KMS-11 (cell line): ENCODE data around the gene CADPS2.

Source experiments
- H2AFZ ChIP-seq: fragments of 200-600 bp; sonication (generic); 2 replicates; pipeline ENCODE4 v1.6.1; 2016; ENCODE audit warnings: antibody characterized with exemption, mixed run types, low read depth
- H3K27ac ChIP-seq: fragments of 200-600 bp; sonication (generic); 2 replicates; pipeline ENCODE4 v1.6.1; 2016; ENCODE audit warnings: mild to moderate bottlenecking, mixed run types
- H3K27me3 ChIP-seq: fragments of 200-600 bp; sonication (generic); 2 replicates; pipeline ENCODE4 v1.6.1; 2017; ENCODE audit warnings: mild to moderate bottlenecking, low read depth, mixed run types, moderate library complexity; ENCODE audit not compliant: insufficient read depth
- H3K36me3 ChIP-seq: fragments of 200-600 bp; sonication (generic); 2 replicates; pipeline ENCODE4 v1.6.1; 2017; ENCODE audit warnings: mild to moderate bottlenecking, mixed run types; ENCODE audit not compliant: insufficient read depth
- H3K4me1 ChIP-seq: fragments of 200-600 bp; sonication (generic); 2 replicates; pipeline ENCODE4 v1.6.1; 2016; ENCODE audit warnings: mild to moderate bottlenecking, low read depth, mixed run types; ENCODE audit not compliant: poor library complexity, severe bottlenecking
- H3K4me2 ChIP-seq: fragments of 200-600 bp; sonication (generic); 2 replicates; pipeline ENCODE4 v1.7.0; 2016; ENCODE audit warnings: mild to moderate bottlenecking, mixed run types
- H3K4me3 ChIP-seq: fragments of 200-600 bp; sonication (generic); IDR thresholded peaks from 2 replicates; pipeline ENCODE4 v1.6.1; 2017; ENCODE audit warnings: low read depth, low read length, mixed read lengths; ENCODE audit not compliant: insufficient read depth
- H3K79me2 ChIP-seq: fragments of 200-600 bp; sonication (generic); 2 replicates; pipeline ENCODE4 v1.6.1; 2016; ENCODE audit warnings: low read depth, mixed run types; ENCODE audit not compliant: insufficient read depth
- H3K9ac ChIP-seq: fragments of 200-600 bp; sonication (generic); 2 replicates; pipeline ENCODE4 v1.6.1; 2016; ENCODE audit warnings: mild to moderate bottlenecking, mixed run types
- H4K20me1 ChIP-seq: fragments of 200-600 bp; sonication (generic); 2 replicates; pipeline ENCODE4 v1.6.1; 2016; ENCODE audit warnings: mild to moderate bottlenecking, mixed run types; ENCODE audit not compliant: insufficient read depth
- TF ChIP-seq, protein P1 (sequence below): fragments of 200-600 bp; sonication (generic); conservative IDR thresholded peaks from 2 replicates; pipeline ENCODE4 v1.6.1; 2017; ENCODE audit warnings: low read depth, mild to moderate bottlenecking, antibody characterized with exemption, low read length, moderate library complexity, mixed read lengths

Gene CADPS2

DNA sequence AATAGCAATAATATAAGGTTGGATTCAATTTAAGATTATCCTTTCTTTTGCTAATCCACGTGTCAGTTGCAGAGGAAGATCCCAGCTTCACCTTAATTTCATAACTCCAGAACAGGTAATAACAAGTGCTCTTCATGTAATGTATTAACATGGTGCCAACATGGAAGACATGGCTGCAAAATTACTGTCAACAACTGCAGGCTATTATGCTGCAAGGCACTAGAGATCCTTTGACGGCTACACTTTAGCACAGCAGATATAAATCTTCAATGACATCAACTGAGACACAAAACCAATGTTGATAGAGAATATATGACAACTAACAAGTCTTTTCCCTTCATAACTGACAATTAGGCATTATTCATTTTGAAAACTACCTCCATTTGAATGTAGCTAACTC, 283.5 kb downstream of the CADPS2 start:
- Histone ChIP-seq H3K27ac (no peak overlapping the region), H3K4me1 (no peaks in the 10 kb centered on the region), H2AFZ (no peak overlapping the region), H3K9ac (no peak overlapping the region), H3K4me2 (no peak overlapping the region), H3K4me3 (no peak overlapping the region), H3K36me3 (no peaks in the 10 kb centered on the region), H3K27me3 (no peaks in the 10 kb centered on the region), H4K20me1 (no peaks in the 10 kb centered on the region), H3K79me2 (no peaks in the 10 kb centered on the region)
- TF ChIP-seq, protein P1, sequence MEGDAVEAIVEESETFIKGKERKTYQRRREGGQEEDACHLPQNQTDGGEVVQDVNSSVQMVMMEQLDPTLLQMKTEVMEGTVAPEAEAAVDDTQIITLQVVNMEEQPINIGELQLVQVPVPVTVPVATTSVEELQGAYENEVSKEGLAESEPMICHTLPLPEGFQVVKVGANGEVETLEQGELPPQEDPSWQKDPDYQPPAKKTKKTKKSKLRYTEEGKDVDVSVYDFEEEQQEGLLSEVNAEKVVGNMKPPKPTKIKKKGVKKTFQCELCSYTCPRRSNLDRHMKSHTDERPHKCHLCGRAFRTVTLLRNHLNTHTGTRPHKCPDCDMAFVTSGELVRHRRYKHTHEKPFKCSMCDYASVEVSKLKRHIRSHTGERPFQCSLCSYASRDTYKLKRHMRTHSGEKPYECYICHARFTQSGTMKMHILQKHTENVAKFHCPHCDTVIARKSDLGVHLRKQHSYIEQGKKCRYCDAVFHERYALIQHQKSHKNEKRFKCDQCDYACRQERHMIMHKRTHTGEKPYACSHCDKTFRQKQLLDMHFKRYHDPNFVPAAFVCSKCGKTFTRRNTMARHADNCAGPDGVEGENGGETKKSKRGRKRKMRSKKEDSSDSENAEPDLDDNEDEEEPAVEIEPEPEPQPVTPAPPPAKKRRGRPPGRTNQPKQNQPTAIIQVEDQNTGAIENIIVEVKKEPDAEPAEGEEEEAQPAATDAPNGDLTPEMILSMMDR, result no peak

DNA sequence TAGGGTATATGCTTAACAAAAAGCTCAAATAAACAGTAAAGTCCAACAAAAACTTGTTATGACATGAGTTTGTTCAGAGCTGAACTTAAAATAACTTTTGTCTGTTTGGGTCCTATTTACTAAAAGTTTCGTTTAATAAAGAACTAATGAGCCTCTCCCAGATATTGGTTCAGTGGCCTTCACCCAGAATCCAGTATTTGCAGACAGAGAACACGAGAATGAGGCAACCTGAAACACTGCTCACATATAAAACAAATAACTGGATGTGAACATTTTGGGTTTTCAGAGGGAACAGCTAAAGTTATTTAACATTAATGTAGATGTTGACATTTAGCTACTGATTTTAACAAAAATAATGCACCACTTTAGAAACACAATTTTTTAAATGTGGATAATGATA, 285.6 kb downstream of the CADPS2 start:
- Histone ChIP-seq H3K27me3 (no peaks in the 10 kb centered on the region), H3K4me2 (no peak overlapping the region), H3K4me1 (no peaks in the 10 kb centered on the region), H3K4me3 (no peak overlapping the region), H2AFZ (no peak overlapping the region), H4K20me1 (no peaks in the 10 kb centered on the region), H3K9ac (no peak overlapping the region), H3K27ac (no peak overlapping the region), H3K36me3 (no peaks in the 10 kb centered on the region), H3K79me2 (no peaks in the 10 kb centered on the region)
- TF ChIP-seq, protein P1, result no peak

DNA sequence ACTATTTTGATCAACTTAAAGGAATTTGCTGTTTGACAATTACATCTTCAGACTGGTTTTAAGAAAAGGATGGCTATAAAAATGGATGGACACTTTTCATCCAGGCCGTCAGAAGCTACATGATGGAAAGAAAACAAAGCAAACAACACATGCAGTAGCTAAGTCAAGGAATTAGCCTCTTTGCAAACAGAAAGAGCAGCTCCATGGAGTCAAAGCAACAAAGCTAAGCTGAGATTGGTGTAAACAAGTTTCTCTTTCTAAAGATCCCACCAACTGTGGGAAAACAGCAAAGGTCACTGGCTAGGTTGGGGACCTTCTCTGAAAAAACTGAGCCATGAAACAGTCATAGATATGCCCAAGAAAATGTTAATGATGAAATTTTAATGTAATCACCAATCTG, 286.2 kb downstream of the CADPS2 start:
- H3K4me1 ChIP-seq, result no peaks in the 10 kb centered on the region
- no peak overlapping the region for H3K4me2 ChIP-seq
- H3K9ac ChIP-seq, result no peak overlapping the region
- no peak overlapping the region for H3K4me3 ChIP-seq
- H3K27me3 ChIP-seq, result no peaks in the 10 kb centered on the region
- no peaks in the 10 kb centered on the region for H3K79me2 ChIP-seq
- no peaks in the 10 kb centered on the region for H4K20me1 ChIP-seq
- H3K36me3 ChIP-seq, result no peaks in the 10 kb centered on the region
- H2AFZ ChIP-seq, result no peak overlapping the region
- TF ChIP-seq, protein P1, result no peak
- H3K27ac ChIP-seq, result no peak overlapping the region

DNA sequence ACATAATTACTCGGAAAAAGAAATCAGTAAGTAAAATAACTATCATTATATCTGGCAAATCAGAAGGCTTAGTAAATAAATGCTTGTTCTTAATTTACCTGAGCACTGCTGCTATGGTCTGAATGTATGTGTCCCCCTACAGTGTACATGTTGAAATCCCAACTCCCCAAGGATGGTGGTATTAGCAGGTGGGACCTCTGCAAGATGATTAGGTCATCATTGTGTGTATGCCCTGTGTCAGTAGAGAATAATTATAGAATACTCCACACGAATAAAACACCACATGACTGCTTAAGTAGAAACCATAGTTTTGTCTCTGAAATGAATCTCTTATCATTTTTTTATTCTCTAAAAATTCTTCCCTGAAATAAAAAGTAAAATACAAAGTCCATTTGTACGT, 289.0 kb downstream of the CADPS2 start:
- Histone ChIP-seq H3K4me3 (no peak overlapping the region), H3K79me2 (no peaks in the 10 kb centered on the region), H3K4me2 (no peak overlapping the region), H4K20me1 (no peaks in the 10 kb centered on the region), H3K27me3 (no peaks in the 10 kb centered on the region), H3K27ac (no peak overlapping the region), H3K36me3 (no peaks in the 10 kb centered on the region), H3K4me1 (no peaks in the 10 kb centered on the region), H2AFZ (no peak overlapping the region), H3K9ac (no peak overlapping the region)
- TF ChIP-seq, protein P1, result no peak

DNA sequence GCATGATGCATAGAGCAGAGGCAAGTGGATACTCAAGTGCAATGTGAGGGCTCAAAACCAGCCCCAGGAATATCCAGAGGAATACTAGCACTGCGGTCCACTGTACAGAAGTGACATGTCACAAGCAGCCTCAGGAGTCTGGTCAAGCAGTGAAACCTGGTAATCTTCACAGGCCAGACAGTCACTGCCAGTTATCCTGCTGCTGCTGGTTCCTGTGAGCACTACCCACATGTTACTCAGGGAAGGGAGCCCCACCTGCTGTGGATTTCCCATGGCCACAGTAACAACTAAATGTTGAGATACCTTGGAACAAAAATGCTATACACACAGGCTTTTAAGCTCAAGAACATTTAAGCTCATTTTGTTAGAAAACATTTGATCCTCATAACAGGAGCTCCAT, 290.4 kb downstream of the CADPS2 start:
- Histone ChIP-seq H3K4me1 (no peaks in the 10 kb centered on the region), H4K20me1 (no peaks in the 10 kb centered on the region), H3K27me3 (no peaks in the 10 kb centered on the region), H3K4me2 (no peak overlapping the region), H3K4me3 (no peak overlapping the region), H3K27ac (no peak overlapping the region), H3K79me2 (no peaks in the 10 kb centered on the region), H3K9ac (no peak overlapping the region), H2AFZ (no peak overlapping the region), H3K36me3 (no peaks in the 10 kb centered on the region)
- TF ChIP-seq, protein P1, result no peak
